SKM-1 treated with dmso at 0.1 percent for 144 hours (cell line): Measurements from ENCODE around the gene WDR17.

Experiments
- DNase-seq: peaks from one replicate; lab custom pipeline; 2025; ENCODE audit not compliant: unreplicated experiment; lab: John Stamatoyannopoulos, UW

The WDR17 gene

GRCh38 chr4:176189891-176190795, 124.5 kb downstream of the WDR17 start:
- DNase-seq = no peak

- no peak for DNase-seq
These were observed 126.3 kb downstream of the WDR17 start for GRCh38 chr4:176191974-176192373.

DNA sequence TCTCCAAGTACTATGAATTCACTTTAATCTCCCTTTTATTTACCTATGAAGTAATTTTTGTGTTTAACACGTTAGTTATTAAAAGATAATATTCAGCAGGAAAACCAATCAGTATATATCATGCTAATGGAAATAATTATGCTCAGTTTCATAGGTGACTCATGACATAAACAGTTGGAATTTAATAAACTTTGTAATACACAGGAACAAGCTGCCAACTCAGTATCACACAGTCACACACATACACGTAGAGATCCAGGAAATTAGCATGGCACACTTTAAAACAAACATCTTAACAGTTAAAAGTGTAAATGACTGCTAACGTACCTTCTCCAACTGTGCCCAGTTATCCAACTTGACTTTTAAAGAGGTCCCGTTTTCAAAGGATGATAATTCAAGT, 127.5 kb downstream of the WDR17 start:
- DNase-seq = no peak

- DNase-seq = no peak
These were observed 128.3 kb downstream of the WDR17 start for GRCh38 chr4:176193938-176194337.

DNA sequence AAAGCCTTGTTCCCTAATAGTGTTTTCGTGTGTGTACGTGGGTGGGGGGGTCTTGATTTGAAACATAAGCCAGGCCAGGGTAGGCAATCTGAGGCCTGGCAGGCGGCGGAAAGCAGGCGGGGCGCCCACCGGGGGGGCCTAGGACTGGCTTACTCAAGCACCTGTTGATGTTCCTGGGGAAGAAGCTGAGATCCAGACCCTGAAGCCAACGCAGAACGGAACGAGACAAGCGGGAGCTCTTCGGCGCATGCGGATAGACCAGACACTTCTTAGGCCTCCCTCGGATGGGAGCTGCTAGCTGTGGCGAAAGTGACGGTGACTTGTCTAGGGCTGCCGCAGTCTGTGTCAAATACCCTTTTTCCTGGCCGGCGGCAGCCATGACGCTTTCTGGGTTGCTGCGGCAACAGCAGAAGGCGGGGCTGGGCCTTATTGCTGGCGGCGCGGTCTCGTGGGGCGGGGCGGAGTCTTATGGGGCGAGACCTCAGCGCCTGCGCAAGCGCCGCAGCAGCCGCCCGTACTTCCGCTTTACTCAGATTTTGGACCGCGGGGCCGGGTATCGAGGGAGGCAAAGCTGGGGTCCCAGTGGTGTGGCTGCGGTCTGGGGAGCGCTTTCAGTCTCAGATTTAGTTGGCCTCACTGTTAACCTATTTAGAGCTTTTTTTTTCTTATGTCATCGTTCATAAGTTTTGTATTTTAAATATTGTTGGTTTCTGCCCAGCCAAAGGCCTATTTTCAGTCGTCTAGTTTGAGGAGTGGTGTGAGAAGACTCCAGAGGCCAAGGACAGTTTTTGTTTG, 129.7 kb downstream of the WDR17 start, which contains the start of gene SPATA4:
Gene SPATA4 (minus strand): TSS at position 402 of the 795 bp plus-strand sequence. CDS start 23 bp downstream, at position 379.
- peak; percentile 90 for DNase-seq

- DNase-seq = no peak
These were observed 132.8 kb downstream of the WDR17 start for GRCh38 chr4:176198316-176198903.

DNA sequence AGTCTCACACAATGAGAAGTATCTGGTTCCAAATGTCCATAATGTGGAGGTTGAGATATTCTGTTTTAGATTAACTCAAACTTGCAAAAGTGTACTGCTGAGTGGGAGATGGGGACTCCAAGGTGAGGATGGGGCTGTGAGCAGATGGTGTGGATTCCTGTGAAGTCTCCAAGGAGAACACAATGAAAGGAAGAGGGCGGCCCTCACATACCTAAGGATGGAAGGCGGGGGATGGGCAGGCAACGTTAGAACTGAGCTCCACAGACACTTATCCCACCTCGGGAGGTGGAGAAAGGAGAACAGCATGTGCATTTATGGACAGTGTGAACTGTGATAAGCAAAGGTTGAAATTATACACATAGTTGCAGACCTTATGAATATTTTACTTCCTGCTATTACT, 139.7 kb downstream of the WDR17 start:
- no peak for DNase-seq

- DNase-seq = no peak
These were observed 142.2 kb downstream of the WDR17 start for GRCh38 chr4:176207839-176208238.

GRCh38 chr4:176209535-176209934, 143.9 kb downstream of the WDR17 start:
- DNase-seq = no peak

- DNase-seq = peak; percentile 40
These were observed 144.5 kb downstream of the WDR17 start for GRCh38 chr4:176210101-176210500.

- no peak for DNase-seq
These were observed 145.1 kb downstream of the WDR17 start for GRCh38 chr4:176210579-176211296.

GRCh38 chr4:176212351-176212750, 146.7 kb downstream of the WDR17 start:
- peak; percentile 19 for DNase-seq

DNA sequence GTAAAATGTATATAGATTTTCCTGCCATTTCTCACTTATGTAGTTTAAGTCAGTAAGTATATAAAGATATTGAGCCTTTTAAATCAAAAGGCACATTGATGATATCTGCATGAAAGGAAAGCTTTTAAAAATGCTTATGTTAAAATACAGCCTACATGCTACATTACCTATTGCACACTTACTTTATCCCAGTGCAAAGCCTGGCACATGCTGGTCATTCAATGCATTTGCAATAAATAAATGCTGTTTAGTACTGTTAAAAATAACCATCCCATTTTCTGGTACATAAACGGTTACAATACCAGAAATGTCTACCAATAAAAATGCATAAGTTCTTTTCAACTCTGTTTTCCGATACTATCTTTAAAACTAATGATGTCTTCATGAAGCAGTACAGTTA, 151.9 kb downstream of the WDR17 start:
- no peak for DNase-seq

DNA sequence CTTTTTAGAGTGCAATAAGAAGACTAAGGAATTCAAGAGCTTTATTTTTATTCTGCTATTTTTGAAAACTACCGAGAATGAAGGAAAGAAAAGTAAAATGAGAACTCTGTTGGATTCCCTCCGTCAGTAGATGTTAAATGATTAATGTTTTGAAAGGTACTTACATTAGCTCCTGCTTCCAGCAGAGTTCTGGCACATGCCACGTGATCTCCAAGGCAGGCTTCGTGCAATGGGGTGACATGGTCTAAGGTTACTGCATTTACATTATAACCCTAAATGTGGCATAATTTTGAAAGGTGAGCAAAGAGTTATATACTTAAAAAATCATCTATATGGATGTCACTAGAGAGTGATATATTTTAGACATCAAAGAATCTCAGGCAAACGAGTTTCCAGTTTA, 156.5 kb downstream of the WDR17 start:
- no peak for DNase-seq

DNA sequence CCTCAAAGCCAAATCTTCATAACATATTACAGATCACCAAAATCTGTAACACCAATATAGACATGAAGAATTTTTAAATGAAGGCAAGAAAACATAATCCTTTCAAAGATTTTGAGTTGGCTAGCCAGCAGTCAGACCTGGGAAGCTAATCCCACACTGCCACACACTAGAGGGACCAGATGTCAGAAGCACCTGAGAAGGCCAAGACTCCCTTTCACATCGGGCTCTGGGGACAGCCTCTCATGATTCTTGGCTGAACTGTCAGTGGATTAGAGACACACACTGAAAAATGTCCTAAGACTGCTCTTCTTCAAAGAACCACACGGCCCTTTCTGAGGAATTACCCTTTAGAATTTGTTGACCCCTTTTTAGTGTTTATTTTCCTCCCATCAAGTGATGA, 157.9 kb downstream of the WDR17 start:
- no peak for DNase-seq

GRCh38 chr4:176226736-176227135, 161.1 kb downstream of the WDR17 start:
- DNase-seq = no peak

GRCh38 chr4:176229645-176230044, 164.0 kb downstream of the WDR17 start:
- DNase-seq = no peak
